22Rv1 (cell line): Measurements from ENCODE around the gene ZNF586.

Experiments
- CTCF ChIP-seq: fragments of 450-650 bp; IDR thresholded peaks from 2 replicates; pipeline ENCODE4 v1.5.1; 2017; ENCODE audit warnings: mild to moderate bottlenecking
- ZFX ChIP-seq: fragments of 450-650 bp; IDR thresholded peaks from 2 replicates; pipeline ENCODE4 v1.6.1; 2017; ENCODE audit warnings: antibody characterized with exemption, borderline replicate concordance

- TF ChIP-seq CTCF (no peak), ZFX (no peak)
These were observed 46.0 kb downstream of the ZNF586 start for GRCh38 chr19:57815247-57816075.
